Stimulated activated CD4-positive, alpha-beta T cell treated with anti-CD3 and anti-CD28 coated beads, Interleukin-1b, Interleukin-23, amount 100 ng/mL, for 4 hours (primary cell): Measurements from ENCODE around the gene CCNL1.
A peak's percentile ranks its signal among the peaks of the same experiment; 100 is the strongest.
"Not testable (repeated sequence)": the region's sequence is repeated elsewhere in the genome, so short reads cannot be mapped to it uniquely, and the experiment has no call there.

Experiments used
- DNase-seq, 2 donors: peaks; one replicate each; pipeline ENCODE4 v3.0.0-alpha.2; 2020; ENCODE audit warnings: low read depth in 2 of 2

Gene CCNL1

GRCh38 chr3:157170861-157171260 is 10.9 kb upstream of the CCNL1 start:
- no peak for DNase-seq

GRCh38 chr3:157167371-157168042 is 7.6 kb upstream of the CCNL1 start:
- no peak for DNase-seq

- no peak for DNase-seq
Observed at GRCh38 chr3:157166561-157166960, 6.6 kb upstream of the CCNL1 start.

GRCh38 chr3:157166115-157166514 is 6.2 kb upstream of the CCNL1 start:
- no peak for DNase-seq

GRCh38 chr3:157163217-157163953 is 3.4 kb upstream of the CCNL1 start:
- no peak for DNase-seq

GRCh38 chr3:157162620-157163019 is 2.7 kb upstream of the CCNL1 start:
- DNase-seq = not testable (repeated sequence)

- peak in 1 of 2 donors; percentile 52 for DNase-seq
Observed at GRCh38 chr3:157160658-157161424, 894 bp upstream of the CCNL1 start.

- DNase-seq = peak; percentile 60 to 63
Observed at GRCh38 chr3:157159037-157159761, 748 bp downstream of the CCNL1 start.

GRCh38 chr3:157157836-157158235 is 2.1 kb downstream of the CCNL1 start:
- no peak for DNase-seq

GRCh38 chr3:157156837-157157635 is 2.9 kb downstream of the CCNL1 start:
- DNase-seq = no peak

GRCh38 chr3:157155591-157155990 is 4.4 kb downstream of the CCNL1 start:
- no peak for DNase-seq

- DNase-seq = no peak
Observed at GRCh38 chr3:157154563-157155330, 5.2 kb downstream of the CCNL1 start.

GRCh38 chr3:157152930-157153329 is 7.0 kb downstream of the CCNL1 start:
- no peak for DNase-seq

- no peak for DNase-seq
Observed at GRCh38 chr3:157152438-157152837, 7.5 kb downstream of the CCNL1 start.

GRCh38 chr3:157151627-157152026 is 8.3 kb downstream of the CCNL1 start:
- DNase-seq = no peak

GRCh38 chr3:157151151-157151550 is 8.8 kb downstream of the CCNL1 start:
- no peak for DNase-seq

GRCh38 chr3:157149136-157149696 is 10.7 kb downstream of the CCNL1 start:
- no peak for DNase-seq

- no peak for DNase-seq
Observed at GRCh38 chr3:157148196-157148889, 11.6 kb downstream of the CCNL1 start.

- DNase-seq = no peak
Observed at GRCh38 chr3:157147099-157147803, 12.7 kb downstream of the CCNL1 start.
